Activated CD4-positive, alpha-beta memory T cell treated with anti-CD3 and anti-CD28 coated beads for 36 hours (primary cell): Measurements from ENCODE around the gene KRTAP10-5. TPM values are rescaled to one million over a fixed set of nuclear protein-coding genes. Genes with fewer than 3 reads are reported as not detected.
"Not testable (repeated sequence)": the region's sequence is repeated elsewhere in the genome, so short reads cannot be mapped to it uniquely, and the experiment has no call there.

Experiments
- CTCF ChIA-PET: fragments of 350-600 bp; sonication (Branson Sonifier 250); formaldehyde crosslinking; loops from one replicate; lab custom pipeline; 2021; ENCODE audit warnings: antibody characterized with exemption, inconsistent platforms; lab: Charles Lee
- POLR2A ChIA-PET: fragments of 350-600 bp; sonication (Branson Sonifier 250); formaldehyde crosslinking; loops from one replicate; lab custom pipeline; 2021; ENCODE audit warnings: antibody characterized with exemption; lab: Charles Lee
- DNase-seq: peaks from one replicate; pipeline ENCODE4 v3.0.0-alpha.2; 2020
- H3K27ac Mint-ChIP-seq: one replicate; pipeline ENCODE4 v1.8.0; 2021; ENCODE audit warnings: mixed read lengths
- H3K27me3 Mint-ChIP-seq: one replicate; pipeline ENCODE4 v1.8.0; 2021; ENCODE audit warnings: mixed read lengths
- H3K36me3 Mint-ChIP-seq: one replicate; pipeline ENCODE4 v1.8.0; 2021; ENCODE audit warnings: mixed read lengths
- H3K4me1 Mint-ChIP-seq: one replicate; pipeline ENCODE4 v1.8.0; 2021; ENCODE audit warnings: low read depth, mixed read lengths
- H3K4me3 Mint-ChIP-seq: one replicate; pipeline ENCODE4 v1.8.0; 2021; ENCODE audit warnings: mild to moderate bottlenecking, mixed read lengths
- H3K9me3 Mint-ChIP-seq: one replicate; pipeline ENCODE4 v1.8.0; 2021; ENCODE audit warnings: mixed read lengths
- intact Hi-C: fragments of 100-400 bp; cut with micrococcal nuclease; formaldehyde crosslinking; loops from one replicate; pipeline ENCODE4 v1.15.1; 2023
- total RNA-seq, 2 experiments: library from RNA; stranded (reverse); gene quantifications; one replicate each; pipeline ENCODE4 v1.2.3, GENCODE V29; 2021

The KRTAP10-5 gene
- total RNA-seq, 2 experiments from 2014 or later: not detected

- CTCF ChIA-PET: no interaction called here
- no peak for DNase-seq
- H3K4me1 Mint-ChIP-seq: no peaks in the 10 kb centered on the region
- intact Hi-C loops: no loop called here
- H3K4me3 Mint-ChIP-seq: no peak overlapping the region
- H3K27ac Mint-ChIP-seq: no peak overlapping the region
- POLR2A ChIA-PET: no interaction called here
- H3K9me3 Mint-ChIP-seq: peaks cover 13% of the 10 kb centered on the region
- H3K36me3 Mint-ChIP-seq: no peaks in the 10 kb centered on the region
- peaks cover 1% of the 10 kb centered on the region for H3K27me3 Mint-ChIP-seq
Measured at GRCh38 chr21:44571844-44572782, 8.3 kb downstream of the KRTAP10-5 start.

GRCh38 chr21:44571296-44571695, 9.1 kb downstream of the KRTAP10-5 start:
- ChIA-PET POLR2A (no interaction called here), CTCF (no interaction called here)
- no peaks in the 10 kb centered on the region for H3K36me3 Mint-ChIP-seq
- H3K4me3 Mint-ChIP-seq: no peak overlapping the region
- peaks cover 1% of the 10 kb centered on the region for H3K27me3 Mint-ChIP-seq
- peaks cover 6% of the 10 kb centered on the region for H3K9me3 Mint-ChIP-seq
- H3K4me1 Mint-ChIP-seq: no peaks in the 10 kb centered on the region
- intact Hi-C loops: no loop called here
- DNase-seq: no peak
- H3K27ac Mint-ChIP-seq: no peak overlapping the region

GRCh38 chr21:44569861-44570517, 10.4 kb downstream of the KRTAP10-5 start:
- no peak overlapping the region for H3K4me3 Mint-ChIP-seq
- H3K27me3 Mint-ChIP-seq: peaks cover 1% of the 10 kb centered on the region
- intact Hi-C loops: no loop called here
- H3K27ac Mint-ChIP-seq: no peak overlapping the region
- H3K9me3 Mint-ChIP-seq: peaks cover 3% of the 10 kb centered on the region
- H3K4me1 Mint-ChIP-seq: peaks cover 5% of the 10 kb centered on the region
- CTCF ChIA-PET: no interaction called here
- no peak for DNase-seq
- no peaks in the 10 kb centered on the region for H3K36me3 Mint-ChIP-seq
- POLR2A ChIA-PET: no interaction called here

GRCh38 chr21:44568667-44569556, 11.5 kb downstream of the KRTAP10-5 start:
- POLR2A ChIA-PET: no interaction called here
- Mint-ChIP-seq H3K9me3 (peaks cover 3% of the 10 kb centered on the region), H3K27me3 (no peaks in the 10 kb centered on the region), H3K4me1 (peaks cover 10% of the 10 kb centered on the region), H3K27ac (no peak overlapping the region), H3K36me3 (no peaks in the 10 kb centered on the region), H3K4me3 (no peak overlapping the region)
- intact Hi-C loops: no loop called here
- CTCF ChIA-PET: no interaction called here
- no peak for DNase-seq

GRCh38 chr21:44568261-44568660, 12.1 kb downstream of the KRTAP10-5 start:
- Mint-ChIP-seq H3K4me1 (peaks cover 10% of the 10 kb centered on the region), H3K27ac (no peak overlapping the region), H3K27me3 (no peaks in the 10 kb centered on the region), H3K4me3 (no peak overlapping the region), H3K36me3 (no peaks in the 10 kb centered on the region), H3K9me3 (peaks cover 4% of the 10 kb centered on the region)
- ChIA-PET POLR2A (no interaction called here), CTCF (interaction anchor here (0.6 kb wide), 1 partner anchor 32 kb away, joined by 5 read pairs; no protein-coding TSS in a partner anchor)
- DNase-seq: no peak
- intact Hi-C loops: no loop called here

- H3K4me1 Mint-ChIP-seq: peaks cover 10% of the 10 kb centered on the region
- no peak overlapping the region for H3K27ac Mint-ChIP-seq
- intact Hi-C loops: no loop called here
- ChIA-PET CTCF (interaction anchor here (0.6 kb wide), 1 partner anchor 31 kb away, joined by 5 read pairs; no protein-coding TSS in a partner anchor), POLR2A (no interaction called here)
- no peaks in the 10 kb centered on the region for H3K27me3 Mint-ChIP-seq
- peaks cover 6% of the 10 kb centered on the region for H3K9me3 Mint-ChIP-seq
- H3K4me3 Mint-ChIP-seq: no peak overlapping the region
- no peak for DNase-seq
- no peaks in the 10 kb centered on the region for H3K36me3 Mint-ChIP-seq
Measured at GRCh38 chr21:44567481-44568171, 12.8 kb downstream of the KRTAP10-5 start.

- no peak overlapping the region for H3K27ac Mint-ChIP-seq
- ChIA-PET POLR2A (no interaction called here), CTCF (no interaction called here)
Measured at GRCh38 chr21:44566403-44566802, 14.0 kb downstream of the KRTAP10-5 start.

GRCh38 chr21:44564886-44565598, 15.4 kb downstream of the KRTAP10-5 start:
- peak overlapping the region; percentile 1 for H3K27ac Mint-ChIP-seq
- H3K9me3 Mint-ChIP-seq: peaks cover 22% of the 10 kb centered on the region
- peaks cover 10% of the 10 kb centered on the region for H3K4me1 Mint-ChIP-seq
- H3K36me3 Mint-ChIP-seq: peaks cover 2% of the 10 kb centered on the region
- POLR2A ChIA-PET: no interaction called here
- no peak for DNase-seq
- intact Hi-C loops: no loop called here
- no peak overlapping the region for H3K4me3 Mint-ChIP-seq
- CTCF ChIA-PET: no interaction called here
- no peaks in the 10 kb centered on the region for H3K27me3 Mint-ChIP-seq

More at GRCh38 chr21:44566403-44566802, 14.0 kb downstream of the KRTAP10-5 start:
- DNase-seq: no peak
- peaks cover 2% of the 10 kb centered on the region for H3K36me3 Mint-ChIP-seq
- no peaks in the 10 kb centered on the region for H3K27me3 Mint-ChIP-seq
- intact Hi-C loops: no loop called here
- H3K9me3 Mint-ChIP-seq: peaks cover 14% of the 10 kb centered on the region
- no peak overlapping the region for H3K4me3 Mint-ChIP-seq
- peaks cover 10% of the 10 kb centered on the region for H3K4me1 Mint-ChIP-seq

- no peak for DNase-seq
Measured at GRCh38 chr21:44564099-44564498, 16.3 kb downstream of the KRTAP10-5 start.

GRCh38 chr21:44558695-44559094, 21.7 kb downstream of the KRTAP10-5 start, which contains the start of gene KRTAP10-3:
KRTAP10-3 (minus strand) TSS chr21:44558795; CDS start chr21:44558715, 80 bp downstream.
- ChIA-PET CTCF (no interaction called here), POLR2A (no interaction called here)
- H3K27ac Mint-ChIP-seq: no peak within 1 kb of the TSS
- no peak within 1 kb of the TSS for H3K4me3 Mint-ChIP-seq
- H3K36me3 Mint-ChIP-seq: peaks cover 2% of the 10 kb centered on the region
- no peak for DNase-seq
- H3K9me3 Mint-ChIP-seq: peaks cover 24% of the 10 kb centered on the region
- H3K4me1 Mint-ChIP-seq: no peaks in the 10 kb centered on the region
- no peaks in the 10 kb centered on the region for H3K27me3 Mint-ChIP-seq
- intact Hi-C loops: no loop called here

More at GRCh38 chr21:44564099-44564498, 16.3 kb downstream of the KRTAP10-5 start:
- peaks cover 24% of the 10 kb centered on the region for H3K9me3 Mint-ChIP-seq
- H3K27me3 Mint-ChIP-seq: no peaks in the 10 kb centered on the region
- POLR2A ChIA-PET: no interaction called here
- intact Hi-C loops: no loop called here
- CTCF ChIA-PET: interaction anchor here (1.0 kb wide), 1 partner anchor 230 kb away, joined by 3 read pairs; no protein-coding TSS in a partner anchor
- H3K27ac Mint-ChIP-seq: no peak overlapping the region
- H3K4me3 Mint-ChIP-seq: no peak overlapping the region
- H3K4me1 Mint-ChIP-seq: peaks cover 10% of the 10 kb centered on the region
- peaks cover 2% of the 10 kb centered on the region for H3K36me3 Mint-ChIP-seq

GRCh38 chr21:44558329-44558675, 22.1 kb downstream of the KRTAP10-5 start:
- H3K27me3 Mint-ChIP-seq, DNase-seq, H3K36me3 Mint-ChIP-seq, H3K4me1 Mint-ChIP-seq, H3K27ac Mint-ChIP-seq, CTCF ChIA-PET, H3K4me3 Mint-ChIP-seq, intact Hi-C loops, POLR2A ChIA-PET: not testable (repeated sequence)
- peaks cover 26% of the 10 kb centered on the region for H3K9me3 Mint-ChIP-seq
